Endothelial cell of umbilical vein (primary cell): Measurements from ENCODE around the gene PI3. TPM values are rescaled to one million over a fixed set of nuclear protein-coding genes. Genes with fewer than 3 reads are reported as not detected.

Source experiments
- BruUV-seq: library from RNA; stranded (reverse); fragments of 400-500 nt; replicated peaks from 2 replicates; lab custom pipeline; 2021; lab: Mats Ljungman, UMichigan
- CTCF ChIA-PET: fragments of 300-600, 350-600 bp; sonication (Branson Sonifier 250); formaldehyde crosslinking; loops from one replicate; lab custom pipeline; 2021; ENCODE audit warnings: antibody characterized with exemption, inconsistent platforms; lab: Charles Lee
- POLR2A ChIA-PET: fragments of 300-600, 350-600 bp; sonication (Branson Sonifier 250); formaldehyde crosslinking; loops from one replicate; lab custom pipeline; 2021; ENCODE audit warnings: antibody characterized with exemption, inconsistent platforms; lab: Charles Lee
- DNase-seq: peaks from one replicate; pipeline ENCODE4 v3.0.0-alpha.2; 2011; ENCODE audit warnings: low read depth, low spot score
- FAIRE-seq: peaks from 2 replicates; lab custom pipeline; 2011; peaks lifted over from hg19 to GRCh38; lab: Jason Lieb, UNC
- H2AFZ ChIP-seq: 2 replicates; pipeline ENCODE4 v1.6.0; 2012; ENCODE audit warnings: low read depth, low read length, control low read depth, inconsistent platforms
- H3K27ac ChIP-seq: 2 replicates; pipeline ENCODE4 v1.5.1; 2011; ENCODE audit warnings: low read depth, mild to moderate bottlenecking, control low read depth, low read length, moderate library complexity; ENCODE audit not compliant: insufficient read depth
- H3K27me3 ChIP-seq, 2 experiments: 2 replicates each; pipeline versions ENCODE4 v1.6.0 to v1.6.1; 2011; ENCODE audit warnings: low read length in 2 of 2, mixed read lengths in 1 of 2; ENCODE audit not compliant: control insufficient read depth in 2 of 2, insufficient read depth in 2 of 2
- H3K36me3 ChIP-seq, 2 experiments: 2 replicates in 1 of 2; 3 replicates in 1 of 2; pipeline ENCODE4 v1.5.1; 2011; ENCODE audit warnings: low read length in 2 of 2, mild to moderate bottlenecking in 1 of 2, moderate library complexity in 1 of 2; ENCODE audit not compliant: control insufficient read depth in 2 of 2, insufficient read depth in 2 of 2; ENCODE audit errors: extremely low read depth in 1 of 2
- H3K4me1 ChIP-seq: 3 replicates; pipeline ENCODE4 v1.5.1; 2011; ENCODE audit warnings: mild to moderate bottlenecking, low read length; ENCODE audit not compliant: control insufficient read depth, insufficient read depth; ENCODE audit errors: extremely low read depth
- H3K4me2 ChIP-seq: 2 replicates; pipeline ENCODE4 v1.6.1; 2011; ENCODE audit warnings: low read length, control low read depth, mixed read lengths; ENCODE audit not compliant: insufficient read depth
- H3K4me3 ChIP-seq, 3 experiments: fragments of 200-600 bp in 1 of 3; sonication (generic), shearing (Covaris generic) in 1 of 3; replicated peaks in 1 of 3; 2 replicates each; pipeline ENCODE4 v1.5.1; 2011 to 2016; ENCODE audit warnings: control low read depth in 3 of 3, low read length in 3 of 3, mild to moderate bottlenecking in 2 of 3, inconsistent platforms in 1 of 3, low read depth in 1 of 3, moderate library complexity in 1 of 3; ENCODE audit not compliant: insufficient read depth in 1 of 3
- H3K79me2 ChIP-seq: 2 replicates; pipeline ENCODE4 v1.6.0; 2012; ENCODE audit warnings: low read length, inconsistent platforms; ENCODE audit not compliant: control insufficient read depth, insufficient read depth
- H3K9ac ChIP-seq: replicated peaks from 2 replicates; pipeline ENCODE3; 2011; ENCODE audit warnings: low read length, control low read depth; ENCODE audit not compliant: insufficient read depth; ENCODE audit errors: extremely low read depth
- H3K9me1 ChIP-seq: replicated peaks from 3 replicates; pipeline ENCODE4 v1.6.0; 2011; ENCODE audit warnings: mild to moderate bottlenecking, low read length; ENCODE audit not compliant: control insufficient read depth, insufficient read depth; ENCODE audit errors: extremely low read depth
- H3K9me3 ChIP-seq: replicated peaks from 2 replicates; pipeline ENCODE4 v1.5.1; 2012; ENCODE audit warnings: low read length, inconsistent platforms; ENCODE audit not compliant: control insufficient read depth, insufficient read depth
- H4K20me1 ChIP-seq: replicated peaks from 2 replicates; pipeline ENCODE3; 2011; ENCODE audit warnings: mild to moderate bottlenecking, low read length; ENCODE audit not compliant: control insufficient read depth, insufficient read depth; ENCODE audit errors: extremely low read depth
- EZH2 ChIP-seq: IDR thresholded peaks from 2 replicates; pipeline ENCODE4 v1.6.1; 2012; ENCODE audit warnings: borderline replicate concordance, low read depth, mild to moderate bottlenecking, moderate library complexity, low read length, inconsistent platforms; ENCODE audit not compliant: severe bottlenecking
- FOS ChIP-seq: IDR thresholded peaks from 2 replicates; pipeline ENCODE4 v1.6.1; 2011; ENCODE audit warnings: mild to moderate bottlenecking, low read length, moderate library complexity, borderline replicate concordance; ENCODE audit not compliant: insufficient read depth
- GATA2 ChIP-seq: IDR thresholded peaks from 2 replicates; pipeline ENCODE4 v1.7.0; 2011; ENCODE audit warnings: low read depth, mild to moderate bottlenecking, moderate library complexity, mixed read lengths, low read length; ENCODE audit not compliant: insufficient read length, insufficient read depth
- JUN ChIP-seq: IDR thresholded peaks from 2 replicates; pipeline ENCODE4 v1.6.1; 2011; ENCODE audit warnings: borderline replicate concordance, low read depth; ENCODE audit not compliant: insufficient read length, insufficient read depth
- MYC ChIP-seq: IDR thresholded peaks from one replicate; pipeline ENCODE4 v1.6.1; 2011; ENCODE audit warnings: mild to moderate bottlenecking, low read depth, low read length
- POLR2A ChIP-seq: IDR thresholded peaks from 2 replicates; pipeline ENCODE4 v1.6.1; 2012; ENCODE audit warnings: low read depth, mild to moderate bottlenecking, control low read depth, low read length
- POLR2AphosphoS5 ChIP-seq: IDR thresholded peaks from 2 replicates; pipeline ENCODE4 v1.6.1; 2012; ENCODE audit warnings: low read depth, mild to moderate bottlenecking, control low read depth, low read length, moderate library complexity; ENCODE audit not compliant: insufficient read depth
- dilution Hi-C: fragments of 300-500 bp; cut with MboI; formaldehyde crosslinking; loops from one replicate; pipeline ENCODE4 v1.15.0; 2019; ENCODE audit warnings: low sequenced_read_pairs; ENCODE audit not compliant: extremely low pct_ligation_motif_present
- intact Hi-C: fragments of 100-400 bp; cut with micrococcal nuclease; formaldehyde crosslinking; loops from one replicate; pipeline ENCODE4 v1.10.0; 2022
- polyA plus RNA-seq, 4 experiments: library from polyadenylated mRNA; depleted of rRNA in 3 of 4; stranded (reverse) in 3 of 4; unstranded in 1 of 4; fragments of >200 nt; gene quantifications; 2 replicates each; pipeline versions ENCODE4 v1.2.1 to v1.2.3, GENCODE V29; 2011 to 2012; ENCODE audit warnings: missing spikeins in 1 of 4
- total RNA-seq: library from RNA; stranded (reverse); gene quantifications from 2 replicates; pipeline ENCODE4 v1.2.3, GENCODE V29; 2021
- TF ChIP-seq, protein P1 (sequence below), 2 donors: IDR thresholded peaks; 1 replicate in 1 of 2; 2 replicates in 1 of 2; pipeline ENCODE4 v1.5.1; 2011; ENCODE audit warnings: low read length in 2 of 2, mild to moderate bottlenecking in 2 of 2, moderate library complexity in 2 of 2, control low read depth in 1 of 2, inconsistent platforms in 1 of 2, low read depth in 1 of 2; ENCODE audit not compliant: insufficient read depth in 1 of 2; ENCODE audit errors: extremely low read depth in 1 of 2
- TF ChIP-seq, protein P2 (sequence below): IDR thresholded peaks from 2 replicates; pipeline ENCODE4 v1.6.1; 2011; ENCODE audit not compliant: insufficient read depth, insufficient read length

The PI3 gene
- total and polyA plus RNA-seq, 2 donors (not counting 3 experiments of a cell fraction or from before 2014, with no cell fraction given) = not detected

DNA sequence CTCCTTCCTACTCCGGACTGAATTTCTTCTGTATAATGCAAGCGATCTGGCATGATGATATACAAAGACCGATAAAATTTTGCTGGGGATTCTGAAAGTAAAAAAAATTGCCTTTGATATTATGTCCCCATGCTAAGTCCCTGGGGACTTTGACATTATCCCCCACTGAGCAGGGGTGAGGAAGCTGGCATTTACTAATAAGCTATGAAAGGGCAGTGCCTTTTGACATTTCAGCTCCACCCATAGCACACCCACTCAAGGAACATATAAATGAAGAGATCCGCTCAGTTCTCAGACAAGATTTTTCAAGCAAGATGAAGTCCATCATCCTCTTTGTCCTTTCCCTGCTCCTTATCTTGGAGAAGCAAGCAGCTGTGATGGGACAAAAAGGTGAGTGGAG lies 46.4 kb downstream of the PI3 start, which contains the start of gene SEMG2:
SEMG2 (plus strand) TSS at position 298 of the 400 bp plus-strand sequence; CDS start at position 315, 17 bp downstream.
- DNase-seq (no peak), FAIRE-seq (no peak)
- CTCF ChIA-PET = interaction anchor here (1.4 kb wide), 1 partner anchor 177 kb away, joined by 5 read pairs; no protein-coding TSS in a partner anchor
- Histone ChIP-seq H3K79me2 (no peaks in the 10 kb centered on the region), H4K20me1 (no peaks in the 10 kb centered on the region), H3K27ac (no peak within 1 kb of the TSS), H3K36me3 (no peaks in the 10 kb centered on the region), H3K4me1 (no peaks in the 10 kb centered on the region), H2AFZ (no peak within 1 kb of the TSS), H3K9ac (no peak within 1 kb of the TSS), H3K27me3 (no peaks in the 10 kb centered on the region), H3K9me1 (no peaks in the 10 kb centered on the region), H3K9me3 (no peaks in the 10 kb centered on the region), H3K4me3 (no peak within 1 kb of the TSS), H3K4me2 (no peak within 1 kb of the TSS)
- intact Hi-C loops (no loop called here), dilution Hi-C loops (no loop called here)
- POLR2A ChIA-PET = no interaction called here
- TF ChIP-seq, protein P1, sequence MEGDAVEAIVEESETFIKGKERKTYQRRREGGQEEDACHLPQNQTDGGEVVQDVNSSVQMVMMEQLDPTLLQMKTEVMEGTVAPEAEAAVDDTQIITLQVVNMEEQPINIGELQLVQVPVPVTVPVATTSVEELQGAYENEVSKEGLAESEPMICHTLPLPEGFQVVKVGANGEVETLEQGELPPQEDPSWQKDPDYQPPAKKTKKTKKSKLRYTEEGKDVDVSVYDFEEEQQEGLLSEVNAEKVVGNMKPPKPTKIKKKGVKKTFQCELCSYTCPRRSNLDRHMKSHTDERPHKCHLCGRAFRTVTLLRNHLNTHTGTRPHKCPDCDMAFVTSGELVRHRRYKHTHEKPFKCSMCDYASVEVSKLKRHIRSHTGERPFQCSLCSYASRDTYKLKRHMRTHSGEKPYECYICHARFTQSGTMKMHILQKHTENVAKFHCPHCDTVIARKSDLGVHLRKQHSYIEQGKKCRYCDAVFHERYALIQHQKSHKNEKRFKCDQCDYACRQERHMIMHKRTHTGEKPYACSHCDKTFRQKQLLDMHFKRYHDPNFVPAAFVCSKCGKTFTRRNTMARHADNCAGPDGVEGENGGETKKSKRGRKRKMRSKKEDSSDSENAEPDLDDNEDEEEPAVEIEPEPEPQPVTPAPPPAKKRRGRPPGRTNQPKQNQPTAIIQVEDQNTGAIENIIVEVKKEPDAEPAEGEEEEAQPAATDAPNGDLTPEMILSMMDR (IDR thresholded peaks at IDR 0.05; ENCODE audit: extremely low read depth in 1 of 2, insufficient read depth in 1 of 2, low read depth in 1 of 2, low read length in 2 of 2) = no peak
- no peak for TF ChIP-seq POLR2A
- no peak for TF ChIP-seq POLR2AphosphoS5
- no peak for TF ChIP-seq FOS
- no TSS peak for BruUV-seq

DNA sequence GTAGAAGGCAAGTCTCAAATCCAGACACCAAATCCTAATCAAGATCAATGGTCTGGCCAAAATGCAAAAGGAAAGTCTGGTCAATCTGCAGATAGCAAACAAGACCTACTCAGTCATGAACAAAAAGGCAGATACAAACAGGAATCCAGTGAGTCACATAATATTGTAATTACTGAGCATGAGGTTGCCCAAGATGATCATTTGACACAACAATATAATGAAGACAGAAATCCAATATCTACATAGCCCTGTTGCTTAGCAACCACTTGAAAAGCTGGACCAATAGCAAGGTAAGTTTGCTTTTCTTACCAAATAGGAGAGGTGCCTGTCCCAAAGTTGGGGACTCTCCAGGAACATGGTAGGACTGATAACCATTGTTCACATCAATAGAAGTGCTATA lies 48.4 kb downstream of the PI3 start:
- Histone ChIP-seq H3K36me3 (no peaks in the 10 kb centered on the region), H2AFZ (no peak overlapping the region), H3K9ac (no peak overlapping the region), H3K27ac (no peak overlapping the region), H3K9me3 (no peaks in the 10 kb centered on the region), H3K4me3 (no peak overlapping the region), H4K20me1 (no peaks in the 10 kb centered on the region), H3K27me3 (peaks cover 0 to 3% of the 10 kb centered on the region in 2 experiments), H3K9me1 (no peaks in the 10 kb centered on the region), H3K4me2 (no peak overlapping the region), H3K79me2 (no peaks in the 10 kb centered on the region), H3K4me1 (no peaks in the 10 kb centered on the region)
- intact Hi-C loops = no loop called here
- TF ChIP-seq, protein P2, sequence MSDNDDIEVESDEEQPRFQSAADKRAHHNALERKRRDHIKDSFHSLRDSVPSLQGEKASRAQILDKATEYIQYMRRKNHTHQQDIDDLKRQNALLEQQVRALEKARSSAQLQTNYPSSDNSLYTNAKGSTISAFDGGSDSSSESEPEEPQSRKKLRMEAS = no peak
- no peak for TF ChIP-seq POLR2A
- no peak for TF ChIP-seq FOS
- no peak for TF ChIP-seq POLR2AphosphoS5
- TF ChIP-seq GATA2 = no peak
- TF ChIP-seq, protein P1 (IDR thresholded peaks at IDR 0.05; ENCODE audit: extremely low read depth in 1 of 2, insufficient read depth in 1 of 2, low read depth in 1 of 2, low read length in 2 of 2) = no peak
- no peak for TF ChIP-seq MYC
- TF ChIP-seq JUN = no peak
- TF ChIP-seq EZH2 = no peak
- ChIA-PET CTCF (no interaction called here), POLR2A (no interaction called here)
- FAIRE-seq (no peak), DNase-seq (no peak)
- dilution Hi-C loops = no loop called here
- BruUV-seq = no TSS peak
